ENCODE results near the gene ZPR1.

GRCh38 chr11:116813170-116813569 lies 25.3 kb upstream of the ZPR1 start:
- TF ChIP-seq JUND (IDR thresholded peaks at IDR 0.05) (no peak), YY1 (IDR thresholded peaks at IDR 0.05) (no peak), CTCF (IDR thresholded peaks at IDR 0.05; ENCODE audit: low read depth, low read length, missing input control) (no peak), HNF4G (IDR thresholded peaks at IDR 0.05) (no peak)

Data from liver (tissue), 3 donors.